K562 (cell line): ENCODE results near the gene IPO9. TPM values are rescaled to one million over a fixed set of nuclear protein-coding genes. Genes with fewer than 3 reads are reported as not detected.

Experiments used
- BRF1 ChIP-seq: IDR thresholded peaks from 3 replicates; pipeline ENCODE4 v1.6.1; 2011; ENCODE audit warnings: borderline replicate concordance, mild to moderate bottlenecking; ENCODE audit not compliant: insufficient read length; ENCODE audit errors: extremely low read depth
- CCNT2 ChIP-seq: IDR thresholded peaks from 2 replicates; pipeline ENCODE4 v1.6.1; 2011; ENCODE audit warnings: borderline replicate concordance, low read depth, mild to moderate bottlenecking, moderate library complexity, mixed read lengths, low read length; ENCODE audit not compliant: insufficient read length; ENCODE audit errors: extremely low read depth
- CREB1 ChIP-seq, 2 experiments: sonication (generic) in 1 of 2; formaldehyde crosslinking in 1 of 2; IDR thresholded peaks; 2 replicates each; pipeline versions ENCODE4 v1.6.1 to v1.8.0; 2012 to 2022; ENCODE audit warnings: inconsistent platforms in 1 of 2, mild to moderate bottlenecking in 1 of 2, missing genetic modification reagents in 1 of 2, moderate library complexity in 1 of 2
- DPF2 ChIP-seq: fragments of 450-650 bp; IDR thresholded peaks from 2 replicates; pipeline ENCODE4 v1.6.1; 2016
- ELF2 ChIP-seq: fragments of 250-450 bp; sonication (Bioruptor Pico); IDR thresholded peaks from 2 replicates; pipeline ENCODE4 v1.5.0; 2021; ENCODE audit warnings: mild to moderate bottlenecking
- FOXM1 ChIP-seq, 2 experiments: fragments of 450-650 bp in 1 of 2; sonication (generic) in 1 of 2; formaldehyde crosslinking in 1 of 2; IDR thresholded peaks; 2 replicates each; pipeline versions ENCODE4 v1.6.1 to v1.9.0; 2017 to 2022; ENCODE audit warnings: low read depth in 2 of 2, mild to moderate bottlenecking in 2 of 2, missing genetic modification reagents in 1 of 2, moderate library complexity in 1 of 2
- KDM5B ChIP-seq: fragments of 200-600 bp; sonication (generic); IDR thresholded peaks from 2 replicates; pipeline ENCODE4 v1.6.1; 2012; ENCODE audit warnings: low read depth, mild to moderate bottlenecking, moderate library complexity, low read length, control low read depth, inconsistent platforms; ENCODE audit not compliant: insufficient replicate concordance
- KLF10 ChIP-seq: fragments of 250-450 bp; sonication (Bioruptor Pico); IDR thresholded peaks from 2 replicates; pipeline ENCODE4 v1.6.1; 2021; ENCODE audit warnings: matching md5 sums
- KLF6 ChIP-seq: fragments of 250-450 bp; sonication (Bioruptor Pico); IDR thresholded peaks from 2 replicates; pipeline ENCODE4 v1.4.0; 2020; ENCODE audit warnings: mild to moderate bottlenecking, moderate library complexity, borderline replicate concordance
- MEF2A ChIP-seq: IDR thresholded peaks from 2 replicates; pipeline ENCODE4 v1.6.1; 2011; ENCODE audit warnings: low read depth, mild to moderate bottlenecking, low read length, moderate library complexity; ENCODE audit not compliant: control insufficient read depth
- MTA1 ChIP-seq: fragments of 450-650 bp; IDR thresholded peaks from 2 replicates; pipeline ENCODE4 v1.6.1; 2017; ENCODE audit warnings: borderline replicate concordance
- PPARD ChIP-seq: fragments of 250-450 bp; sonication (Bioruptor Pico); IDR thresholded peaks from 2 replicates; pipeline ENCODE4 v1.8.0; 2022; ENCODE audit warnings: inconsistent platforms, mild to moderate bottlenecking, moderate library complexity
- PRPF4 ChIP-seq: fragments of 200-400 bp; formaldehyde crosslinking; IDR thresholded peaks from one replicate; pipeline ENCODE4 v1.6.1; 2017; ENCODE audit warnings: low read length, low read depth, mild to moderate bottlenecking; ENCODE audit not compliant: insufficient read depth, poor library complexity, severe bottlenecking
- SLC30A9 ChIP-seq: fragments of 250-450 bp; sonication (Bioruptor Pico); IDR thresholded peaks from 2 replicates; pipeline ENCODE4 v1.8.0; 2022; ENCODE audit warnings: mild to moderate bottlenecking, moderate library complexity
- THRAP3 ChIP-seq: fragments of 450-650 bp; IDR thresholded peaks from 2 replicates; pipeline ENCODE4 v1.6.1; 2016; ENCODE audit warnings: mild to moderate bottlenecking, inconsistent platforms, borderline replicate concordance
- ZFP36 ChIP-seq: fragments of 150-350 bp; IDR thresholded peaks from 2 replicates; pipeline ENCODE4 v1.6.1; 2018; ENCODE audit warnings: low read length, low read depth; ENCODE audit not compliant: partially characterized antibody
- ZNF431 ChIP-seq: sonication (generic); formaldehyde crosslinking; IDR thresholded peaks from 2 replicates; pipeline ENCODE4 v1.8.0; 2022; ENCODE audit warnings: mild to moderate bottlenecking, missing genetic modification reagents
- ZNF75A ChIP-seq: fragments of 450-650 bp; formaldehyde crosslinking; IDR thresholded peaks from 2 replicates; pipeline ENCODE4 v1.4.0; 2020; ENCODE audit warnings: mild to moderate bottlenecking
- polyA plus RNA-seq, 8 experiments: library from polyadenylated mRNA; depleted of rRNA in 4 of 8; stranded (reverse) in 5 of 8; unstranded in 3 of 8; fragments of >200 nt; fragmentation: Nextera tagmentation in 2 of 8; fragmentation: Illumina TruSeq in 1 of 8; extraction: Ambion mirVana in 2 of 8; extraction: Trizol in 1 of 8; gene quantifications; 2 replicates each; pipeline versions ENCODE4 v1.2.1 to v1.2.3, GENCODE V29; 2011 to 2014; ENCODE audit warnings: inconsistent platforms in 1 of 8, missing spikeins in 1 of 8
- total RNA-seq, 7 experiments: library from RNA; depleted of rRNA in 6 of 7; stranded (reverse); fragments of >200 nt in 6 of 7; fragmentation: Illumina TruSeq in 2 of 7; extraction: Trizol in 2 of 7; gene quantifications; 2 replicates each; pipeline versions ENCODE4 v1.2.1 to v1.2.3, GENCODE V29; 2011 to 2021; ENCODE audit warnings: low replicate concordance in 1 of 7
- TF ChIP-seq, protein P1 (sequence below): fragments of 250-450 bp; sonication (Bioruptor Pico); IDR thresholded peaks from 2 replicates; pipeline ENCODE4 v1.5.0; 2021; ENCODE audit warnings: mild to moderate bottlenecking, borderline replicate concordance
- TF ChIP-seq, protein P2 (sequence below): fragments of 250-450 bp; sonication (Bioruptor Pico); IDR thresholded peaks from 2 replicates; pipeline ENCODE4 v1.8.0; 2022; ENCODE audit warnings: moderate library complexity, mild to moderate bottlenecking, inconsistent platforms
- TF ChIP-seq, protein P3 (sequence below), 2 experiments: IDR thresholded peaks; 2 replicates each; pipeline ENCODE4 v1.6.1; 2011; ENCODE audit warnings: borderline replicate concordance in 1 of 2, control low read depth in 1 of 2, low read depth in 1 of 2, low read length in 1 of 2, mild to moderate bottlenecking in 1 of 2, mixed read lengths in 1 of 2, moderate library complexity in 1 of 2; ENCODE audit not compliant: insufficient read depth in 1 of 2, insufficient read length in 1 of 2, poor library complexity in 1 of 2, severe bottlenecking in 1 of 2; ENCODE audit errors: extremely low read depth in 1 of 2
- TF ChIP-seq, protein P4 (sequence below): fragments of 450-650 bp; IDR thresholded peaks from 2 replicates; pipeline ENCODE4 v1.6.1; 2018; ENCODE audit warnings: mild to moderate bottlenecking, low read depth; ENCODE audit not compliant: partially characterized antibody

IPO9 gene
- total and polyA plus RNA-seq, 9 of the 15 experiments (the other 6 are each of a cell fraction or from before 2014, with no cell fraction given): 27.9 to 78.6 (median 43.9) TPM

DNA sequence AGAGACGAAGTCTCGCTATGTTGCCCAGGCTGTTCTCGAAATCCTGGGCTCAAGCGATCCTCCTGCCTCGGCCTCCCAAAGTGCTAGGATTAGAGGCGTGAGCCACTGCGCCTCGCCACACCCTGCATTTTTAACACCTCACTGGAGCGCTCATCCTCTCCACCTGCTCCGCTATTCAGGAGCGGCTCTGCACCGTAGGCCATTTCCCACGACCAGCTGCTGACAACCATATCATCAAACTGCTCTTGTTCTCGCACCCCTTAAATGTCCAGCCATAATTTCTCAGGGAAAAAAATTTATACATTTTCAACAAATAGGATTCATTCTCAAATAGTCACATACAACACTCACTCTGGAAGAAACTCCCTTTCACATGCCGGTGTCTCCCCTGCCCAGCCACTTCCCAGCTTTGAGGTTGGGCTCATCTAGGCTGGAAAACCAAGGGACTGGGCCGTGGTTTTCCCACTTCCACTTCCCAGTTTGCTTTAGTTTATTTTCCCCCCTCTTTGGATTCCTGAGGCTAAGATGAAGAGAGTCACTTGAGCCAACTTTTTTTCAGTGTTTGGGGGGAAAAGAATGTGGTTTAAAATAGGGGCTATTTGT, 639 bp upstream of the IPO9 start (continued):
- TF ChIP-seq, protein P1, sequence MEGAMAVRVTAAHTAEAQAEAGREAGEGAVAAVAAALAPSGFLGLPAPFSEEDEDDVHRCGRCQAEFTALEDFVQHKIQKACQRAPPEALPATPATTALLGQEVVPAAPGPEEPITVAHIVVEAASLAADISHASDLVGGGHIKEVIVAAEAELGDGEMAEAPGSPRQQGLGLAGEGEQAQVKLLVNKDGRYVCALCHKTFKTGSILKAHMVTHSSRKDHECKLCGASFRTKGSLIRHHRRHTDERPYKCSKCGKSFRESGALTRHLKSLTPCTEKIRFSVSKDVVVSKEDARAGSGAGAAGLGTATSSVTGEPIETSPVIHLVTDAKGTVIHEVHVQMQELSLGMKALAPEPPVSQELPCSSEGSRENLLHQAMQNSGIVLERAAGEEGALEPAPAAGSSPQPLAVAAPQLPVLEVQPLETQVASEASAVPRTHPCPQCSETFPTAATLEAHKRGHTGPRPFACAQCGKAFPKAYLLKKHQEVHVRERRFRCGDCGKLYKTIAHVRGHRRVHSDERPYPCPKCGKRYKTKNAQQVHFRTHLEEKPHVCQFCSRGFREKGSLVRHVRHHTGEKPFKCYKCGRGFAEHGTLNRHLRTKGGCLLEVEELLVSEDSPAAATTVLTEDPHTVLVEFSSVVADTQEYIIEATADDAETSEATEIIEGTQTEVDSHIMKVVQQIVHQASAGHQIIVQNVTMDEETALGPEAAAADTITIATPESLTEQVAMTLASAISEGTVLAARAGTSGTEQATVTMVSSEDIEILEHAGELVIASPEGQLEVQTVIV (CRISPR knock-in tag): no peak
- TF ChIP-seq KLF6 (CRISPR knock-in tag): no peak
- no peak for TF ChIP-seq KLF10 (CRISPR knock-in tag)
- TF ChIP-seq, protein P2, sequence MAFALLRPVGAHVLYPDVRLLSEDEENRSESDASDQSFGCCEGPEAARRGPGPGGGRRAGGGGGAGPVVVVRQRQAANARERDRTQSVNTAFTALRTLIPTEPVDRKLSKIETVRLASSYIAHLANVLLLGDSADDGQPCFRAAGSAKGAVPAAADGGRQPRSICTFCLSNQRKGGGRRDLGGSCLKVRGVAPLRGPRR: no peak
- no peak for TF ChIP-seq CREB1 (IDR thresholded peaks at IDR 0.05)
- no peak for TF ChIP-seq CREB1 (CRISPR knock-in tag; IDR thresholded peaks at IDR 0.05)
- TF ChIP-seq ELF2 (CRISPR knock-in tag): no peak
- no peak for TF ChIP-seq PPARD (CRISPR knock-in tag)
- TF ChIP-seq, protein P3, sequence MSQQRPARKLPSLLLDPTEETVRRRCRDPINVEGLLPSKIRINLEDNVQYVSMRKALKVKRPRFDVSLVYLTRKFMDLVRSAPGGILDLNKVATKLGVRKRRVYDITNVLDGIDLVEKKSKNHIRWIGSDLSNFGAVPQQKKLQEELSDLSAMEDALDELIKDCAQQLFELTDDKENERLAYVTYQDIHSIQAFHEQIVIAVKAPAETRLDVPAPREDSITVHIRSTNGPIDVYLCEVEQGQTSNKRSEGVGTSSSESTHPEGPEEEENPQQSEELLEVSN (IDR thresholded peaks at IDR 0.05; ENCODE audit: borderline replicate concordance in 1 of 2, extremely low read depth in 1 of 2, insufficient read depth in 1 of 2, insufficient read length in 1 of 2, low read depth in 1 of 2, low read length in 1 of 2, poor library complexity in 1 of 2, severe bottlenecking in 1 of 2): no peak
- TF ChIP-seq SLC30A9 (CRISPR knock-in tag): no peak
- TF ChIP-seq ZNF75A (CRISPR knock-in tag): 0 out of 2 replicates have a peak, but pooled peaks have one; percentile 40
- no peak for TF ChIP-seq MTA1
- no peak for TF ChIP-seq THRAP3
- no peak for TF ChIP-seq CCNT2
- no peak for TF ChIP-seq DPF2
- TF ChIP-seq ZFP36: no peak
- no peak for TF ChIP-seq ZNF431 (CRISPR knock-in tag)
- TF ChIP-seq, protein P4, sequence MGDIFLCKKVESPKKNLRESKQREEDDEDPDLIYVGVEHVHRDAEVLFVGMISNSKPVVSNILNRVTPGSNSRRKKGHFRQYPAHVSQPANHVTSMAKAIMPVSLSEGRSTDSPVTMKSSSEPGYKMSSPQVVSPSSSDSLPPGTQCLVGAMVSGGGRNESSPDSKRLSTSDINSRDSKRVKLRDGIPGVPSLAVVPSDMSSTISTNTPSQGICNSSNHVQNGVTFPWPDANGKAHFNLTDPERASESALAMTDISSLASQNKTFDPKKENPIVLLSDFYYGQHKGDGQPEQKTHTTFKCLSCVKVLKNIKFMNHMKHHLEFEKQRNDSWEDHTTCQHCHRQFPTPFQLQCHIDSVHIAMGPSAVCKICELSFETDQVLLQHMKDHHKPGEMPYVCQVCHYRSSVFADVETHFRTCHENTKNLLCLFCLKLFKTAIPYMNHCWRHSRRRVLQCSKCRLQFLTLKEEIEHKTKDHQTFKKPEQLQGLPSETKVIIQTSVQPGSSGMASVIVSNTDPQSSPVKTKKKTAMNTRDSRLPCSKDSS: peak; percentile 25
- no peak for TF ChIP-seq BRF1
- TF ChIP-seq KDM5B: no peak
- TF ChIP-seq MEF2A: no peak
- TF ChIP-seq PRPF4: no peak
- no peak for TF ChIP-seq FOXM1 (IDR thresholded peaks at IDR 0.05; ENCODE audit: low read depth)
- no peak for TF ChIP-seq FOXM1 (CRISPR knock-in tag; IDR thresholded peaks at IDR 0.05; ENCODE audit: low read depth)
